GM19328 (cell line): ENCODE results near the gene COPS4.
"Not testable (repeated sequence)": the region's sequence is repeated elsewhere in the genome, so short reads cannot be mapped to it uniquely, and the experiment has no call there.

Experiments used
- ATAC-seq: cut with Tn5 transposase; IDR thresholded peaks from one replicate; pipeline ENCODE4 v1.9.1; 2021; ENCODE audit warnings: mild to moderate bottlenecking, moderate library complexity; ENCODE audit not compliant: unreplicated experiment

The COPS4 gene

DNA sequence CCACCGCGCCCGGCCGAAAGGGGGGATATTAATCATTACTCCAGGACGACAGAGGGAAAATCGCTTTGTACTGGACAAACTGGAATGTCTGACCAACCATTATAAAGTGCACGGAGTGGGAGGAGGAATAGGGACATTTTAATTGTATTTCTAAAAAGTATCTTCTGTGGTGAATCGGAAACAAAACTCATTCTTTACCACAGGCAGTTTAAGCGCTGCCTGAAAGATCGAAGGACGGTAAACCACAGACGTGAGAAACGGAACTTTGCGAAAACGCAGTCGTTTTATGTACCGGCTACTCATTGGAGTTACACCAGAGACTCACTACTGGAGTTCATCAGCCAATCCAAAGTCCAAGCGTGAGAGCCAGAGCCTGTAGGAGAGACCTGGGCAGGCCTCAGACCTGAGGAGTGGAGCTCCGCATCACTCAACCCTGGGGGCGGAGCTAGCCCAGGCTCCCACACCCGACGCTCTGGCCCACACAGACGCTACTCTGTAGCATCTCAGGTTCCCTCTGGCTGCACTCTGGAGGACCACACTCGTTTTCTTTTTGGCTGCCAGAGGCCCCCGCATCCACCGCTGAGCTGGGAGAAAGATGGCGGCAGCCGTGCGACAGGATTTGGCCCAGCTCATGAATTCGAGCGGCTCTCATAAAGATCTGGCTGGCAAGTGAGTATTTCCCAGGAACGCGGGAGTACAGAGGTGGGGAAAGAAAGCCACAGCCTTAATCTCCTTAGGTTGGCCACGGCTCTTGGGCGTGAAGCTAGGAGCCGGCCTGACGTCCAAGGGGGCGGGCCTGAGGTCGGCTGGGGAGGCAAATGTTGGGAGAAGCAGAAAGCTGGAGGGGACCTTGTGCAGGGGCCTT lies at the start of gene COPS4:
Gene COPS4 (plus strand): TSS at position 554 of the 865 bp plus-strand sequence. CDS start 42 bp downstream, at position 596.
- peak; percentile 99 for ATAC-seq

DNA sequence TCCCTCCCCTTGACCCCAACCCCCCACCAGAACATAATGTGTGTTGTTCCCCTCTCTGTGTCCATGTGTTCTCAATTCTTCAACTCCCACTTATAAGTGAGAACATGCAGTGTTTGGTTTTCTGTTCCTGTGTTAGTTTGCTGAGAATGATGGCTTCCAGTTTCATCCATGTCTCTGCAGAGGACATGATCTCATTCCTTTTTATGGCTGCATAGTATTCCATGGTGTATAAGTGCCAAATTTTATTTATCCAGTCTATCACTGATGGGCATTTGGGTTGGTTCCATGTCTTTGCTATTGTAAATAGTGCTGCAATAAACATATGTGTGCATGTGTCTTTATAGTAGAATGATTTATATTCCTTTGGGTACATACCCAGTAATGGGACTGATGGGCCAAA lies 47.5 kb upstream of the COPS4 start:
- not testable (repeated sequence) for ATAC-seq

DNA sequence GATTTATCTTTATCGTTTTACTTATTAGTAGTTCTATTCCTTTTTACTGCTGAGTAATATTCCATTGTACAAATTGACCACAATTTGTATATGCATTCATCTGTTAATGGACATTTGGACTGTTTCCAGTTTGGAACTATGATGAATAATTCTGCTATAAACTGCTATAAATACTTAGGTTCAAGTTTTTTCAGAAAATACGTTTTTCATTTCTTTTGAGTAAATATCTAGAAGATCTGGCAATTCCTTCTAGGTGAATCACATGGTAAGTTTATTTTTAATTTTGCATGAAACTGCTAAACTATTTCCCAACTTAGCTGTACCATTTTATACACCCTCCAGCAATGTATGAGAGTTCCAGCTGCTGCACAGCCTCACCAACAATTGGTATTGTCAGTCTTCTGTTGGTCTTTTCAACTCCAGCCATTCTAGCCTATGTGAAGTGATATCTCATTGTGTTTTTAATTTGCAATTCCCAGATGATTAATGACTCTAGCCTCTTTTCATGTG lies 46.6 kb upstream of the COPS4 start:
- no peak for ATAC-seq

DNA sequence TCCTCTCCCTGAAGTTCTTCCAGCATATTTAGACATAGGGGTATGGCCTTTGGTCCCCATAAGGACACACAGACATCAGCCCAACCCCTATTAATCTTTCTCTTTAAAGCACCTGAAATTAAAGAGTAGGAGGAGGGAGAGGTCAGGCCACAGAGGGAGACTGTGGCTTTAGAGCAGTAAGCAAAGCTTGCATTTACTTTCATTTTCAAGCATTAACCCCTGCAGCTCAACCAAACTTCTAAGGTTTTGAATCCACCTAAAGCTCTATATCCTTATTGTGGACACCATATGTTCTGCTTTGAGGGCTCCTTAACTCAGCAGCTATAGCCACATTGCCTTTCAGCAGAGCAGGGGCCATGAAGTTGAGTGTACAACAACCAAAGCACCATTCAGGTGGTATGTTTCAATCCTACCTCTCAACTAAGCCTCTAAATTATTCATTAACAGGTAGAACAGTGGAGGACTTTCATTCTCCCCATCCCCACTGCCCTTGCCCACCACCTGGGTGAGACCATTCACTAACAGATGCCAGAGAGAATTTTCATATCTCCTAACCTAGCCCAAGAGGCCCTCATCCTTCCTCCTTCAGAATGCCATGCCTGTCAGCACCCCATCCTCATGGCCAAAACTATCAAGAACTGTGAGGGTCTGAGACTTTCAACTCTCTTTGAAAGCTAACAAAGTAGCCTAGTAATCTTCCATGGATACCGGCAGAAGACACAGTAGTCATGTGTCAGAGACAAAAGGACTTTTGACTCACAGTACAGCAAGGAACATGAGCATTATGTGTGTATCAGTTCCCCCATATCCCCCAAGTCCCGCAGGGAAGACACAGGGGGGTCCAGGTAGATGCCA lies 45.2 kb upstream of the COPS4 start:
- ATAC-seq = peak; percentile 84

DNA sequence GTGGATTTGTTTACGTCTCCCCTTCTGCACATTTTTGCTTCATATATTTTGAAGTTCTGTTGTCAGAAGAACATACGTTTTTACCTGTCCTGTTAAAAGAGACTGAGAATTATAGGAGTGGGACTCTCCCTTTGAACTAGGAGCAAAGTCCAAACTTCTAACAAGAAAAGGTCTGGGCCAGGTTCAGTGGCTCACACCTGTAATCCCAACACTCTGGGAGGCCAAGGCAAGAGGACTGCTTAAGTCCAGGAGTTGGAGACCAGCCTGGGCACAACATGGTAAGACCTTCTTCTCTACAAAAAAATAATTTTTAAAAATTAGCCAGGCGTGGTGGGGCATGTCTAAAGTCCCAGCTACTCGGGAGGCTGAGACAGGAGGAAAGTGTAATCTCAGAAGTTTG lies 40.1 kb upstream of the COPS4 start:
- ATAC-seq = no peak

DNA sequence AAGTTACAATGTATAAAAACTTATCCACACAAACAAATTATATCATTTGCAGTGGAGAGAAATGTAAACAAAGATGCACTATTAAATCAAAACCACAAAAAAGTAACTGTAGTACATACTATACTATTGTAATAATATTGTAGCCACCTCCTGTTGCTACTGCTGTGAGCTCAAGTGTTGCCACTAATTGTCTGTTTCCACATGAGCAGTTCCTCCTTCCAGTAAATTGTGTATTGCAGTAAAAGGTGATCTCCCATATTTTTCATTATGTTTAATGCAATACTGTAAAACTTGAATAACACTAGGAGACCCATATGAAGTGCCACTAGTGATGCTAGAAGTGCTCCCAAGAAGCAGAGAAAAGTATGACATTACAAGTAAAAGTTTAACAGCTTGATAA lies 36.1 kb upstream of the COPS4 start:
- ATAC-seq = no peak

DNA sequence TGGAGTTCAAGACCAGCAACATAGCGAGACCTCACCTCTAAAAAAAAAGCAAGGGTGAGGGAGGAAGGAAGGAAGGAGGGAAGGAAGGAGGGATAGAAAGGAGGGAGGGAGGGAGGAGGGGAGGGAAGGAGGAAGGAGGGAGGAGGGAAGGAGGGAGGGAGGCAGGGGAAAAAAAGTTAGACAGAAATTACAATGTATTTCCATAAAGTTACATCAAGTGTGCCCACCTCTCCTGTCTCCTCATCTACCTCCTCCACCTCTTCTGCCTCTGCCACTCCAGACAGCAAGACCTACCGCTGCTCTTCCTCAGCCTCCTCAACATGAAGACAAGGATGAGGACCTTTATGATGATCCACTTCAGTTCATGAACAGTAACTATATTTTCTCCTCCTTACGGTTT lies 32.7 kb upstream of the COPS4 start:
- ATAC-seq = no peak

DNA sequence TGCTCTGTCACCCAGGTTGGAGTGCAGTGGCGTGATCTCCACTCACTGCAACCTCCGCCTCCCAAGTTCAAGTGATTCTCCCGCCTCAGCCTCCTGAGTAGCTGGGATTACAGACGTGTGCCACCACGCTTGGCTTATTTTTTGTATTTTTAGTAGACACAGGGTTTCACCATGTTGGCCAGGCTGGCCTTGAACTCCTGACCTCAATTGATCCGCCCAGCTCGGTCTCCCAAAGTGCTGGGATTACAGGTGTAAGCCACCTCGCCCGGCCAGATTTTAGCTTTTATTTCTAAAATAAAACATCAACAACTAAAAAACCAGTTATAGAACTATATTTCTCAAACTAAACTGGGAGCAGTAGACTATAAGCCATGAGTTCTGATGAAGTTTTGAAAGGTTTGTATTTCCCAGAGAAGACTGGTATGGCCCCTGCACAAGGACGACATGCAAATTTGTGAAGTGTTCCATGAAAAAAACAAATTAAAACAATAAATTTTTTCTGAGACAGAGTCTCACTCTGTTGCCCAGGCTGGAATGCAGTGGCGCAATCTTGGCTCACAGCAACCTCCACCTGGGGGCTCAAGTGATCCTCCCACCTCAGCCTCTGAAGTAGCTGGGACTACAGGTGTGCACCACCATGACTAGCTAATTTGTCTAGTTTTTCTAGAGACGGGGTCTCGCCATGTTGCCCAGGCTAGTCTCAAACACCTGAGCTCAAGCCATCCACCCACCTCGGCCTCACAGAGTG lies 31.8 kb upstream of the COPS4 start:
- ATAC-seq = not testable (repeated sequence)

DNA sequence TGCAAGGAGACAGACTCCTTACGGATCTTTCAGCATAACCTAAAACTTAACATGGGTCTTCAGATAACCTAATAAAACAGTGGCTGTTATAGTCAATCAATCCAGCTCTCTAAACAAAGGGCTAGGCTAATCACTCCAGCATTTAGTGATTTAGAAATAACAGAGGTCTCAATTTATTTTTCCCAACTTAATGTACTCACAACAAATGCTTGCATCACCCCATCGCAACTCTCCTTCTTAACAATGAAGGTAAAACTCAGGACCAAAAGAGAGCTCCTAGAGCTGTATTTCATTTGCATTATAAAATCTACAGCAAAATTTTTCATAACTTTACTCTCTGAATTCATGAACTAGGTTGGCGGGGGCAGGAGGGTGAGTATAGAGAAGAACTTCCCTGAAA lies 25.5 kb upstream of the COPS4 start:
- no peak for ATAC-seq

DNA sequence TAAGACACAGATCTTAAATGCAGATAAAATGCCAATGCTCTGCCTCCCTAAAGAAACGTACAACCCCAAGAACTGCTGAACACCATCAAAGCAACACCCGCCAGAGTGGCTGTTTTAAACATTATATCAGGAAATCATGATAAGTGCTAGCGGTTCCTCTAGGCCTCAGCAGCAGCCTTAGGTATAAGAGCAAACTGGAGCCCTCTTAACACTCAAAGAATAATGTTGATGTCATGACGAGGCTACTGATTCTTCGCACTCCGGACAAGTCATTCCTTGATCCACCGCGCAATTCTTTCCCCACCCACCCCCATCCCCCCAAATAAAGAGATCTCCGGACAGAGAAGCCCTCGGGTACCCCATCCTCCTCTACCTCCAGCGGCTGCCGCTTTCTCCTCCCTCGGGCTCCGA lies 24.9 kb upstream of the COPS4 start:
- no peak for ATAC-seq

DNA sequence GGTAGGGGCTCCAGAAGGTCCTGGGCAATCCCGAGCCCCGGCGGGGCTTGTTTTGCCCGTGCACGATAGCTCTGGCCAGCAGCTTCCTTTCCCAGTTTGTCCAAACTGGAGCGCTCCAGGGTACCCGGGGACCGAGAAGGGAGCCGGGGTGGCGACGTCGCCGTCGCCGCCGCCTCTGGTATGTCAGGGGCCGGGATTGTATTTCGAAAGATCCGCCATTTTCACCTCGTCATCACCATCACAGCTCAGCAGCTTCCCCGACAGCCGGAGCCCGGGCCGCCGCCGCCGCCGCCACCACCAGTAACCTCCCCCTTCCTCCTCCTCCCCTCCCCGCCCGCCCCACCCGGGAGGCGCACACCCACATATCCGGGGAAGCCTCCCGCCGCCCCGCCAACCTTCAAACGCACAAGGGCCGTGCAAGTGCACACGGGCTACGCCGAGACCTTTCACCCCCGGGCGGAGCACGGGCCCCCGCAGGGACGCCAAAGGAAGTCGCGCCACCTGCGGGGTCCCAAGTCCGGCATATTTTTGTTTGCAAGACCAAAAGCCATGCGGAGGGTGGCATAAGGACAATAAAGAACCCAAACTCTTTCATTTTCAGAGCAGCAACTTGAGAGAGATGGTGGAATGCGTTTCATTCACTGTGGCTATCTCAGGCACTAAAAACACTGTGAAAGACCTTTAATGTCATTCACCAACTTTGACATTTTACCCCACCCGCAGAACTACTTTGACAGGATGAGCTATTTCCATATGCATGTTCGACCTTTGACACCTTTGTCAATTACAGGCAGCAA lies 24.3 kb upstream of the COPS4 start, which contains the start of gene LIN54:
Gene LIN54 (minus strand): TSS at position 302 of the 797 bp plus-strand sequence. CDS start 25,979 bp downstream, outside the sequence.
- ATAC-seq = peak; percentile 40

DNA sequence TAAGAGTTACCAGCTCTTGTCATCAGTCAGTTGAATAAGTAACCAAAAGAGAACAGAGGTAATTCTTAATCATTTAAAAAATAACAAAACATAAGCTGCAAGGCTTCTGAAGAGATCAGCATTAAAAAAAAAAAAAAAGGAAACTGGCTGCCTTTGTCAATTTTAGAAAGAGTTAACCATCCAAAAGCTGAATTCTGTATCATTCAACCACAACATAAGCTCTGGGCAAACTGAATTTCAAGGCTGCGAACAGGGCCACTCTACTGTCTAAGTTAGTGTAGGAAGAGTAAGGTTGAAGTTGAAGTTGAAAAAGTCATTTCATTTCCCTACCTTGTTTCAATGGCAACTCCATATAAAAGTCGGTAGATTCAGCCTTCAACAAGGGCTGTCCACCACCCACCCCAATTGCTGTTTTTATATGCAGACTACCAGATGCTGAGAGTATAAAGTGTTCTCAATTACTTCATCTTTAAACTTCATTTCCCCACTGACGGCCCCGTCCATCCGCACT lies 23.2 kb upstream of the COPS4 start:
- no peak for ATAC-seq

DNA sequence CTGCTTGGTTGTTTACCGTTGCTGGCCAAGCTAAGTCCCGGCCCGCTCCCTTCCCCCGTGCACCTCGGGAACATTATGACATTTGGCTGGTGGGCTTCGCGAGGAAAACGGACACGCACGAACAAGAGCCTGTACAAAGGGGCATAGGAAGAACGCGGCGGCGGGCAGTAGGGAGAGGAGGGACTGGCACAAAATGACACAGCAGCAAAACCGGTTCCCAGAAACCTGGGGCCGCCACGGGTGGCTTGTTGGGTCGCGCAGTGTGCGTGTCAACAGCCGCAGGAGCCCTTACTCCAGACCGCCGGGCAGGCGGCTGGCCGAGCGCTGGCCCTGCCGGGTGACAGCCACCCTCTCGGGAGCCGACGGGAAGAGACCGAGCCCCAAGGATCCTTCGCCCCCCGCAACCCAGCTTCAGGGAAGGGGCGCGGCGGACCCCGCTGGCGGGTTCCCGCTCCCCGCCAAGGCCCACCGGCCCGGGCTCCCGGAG lies 22.7 kb upstream of the COPS4 start:
- peak; percentile 8 for ATAC-seq

DNA sequence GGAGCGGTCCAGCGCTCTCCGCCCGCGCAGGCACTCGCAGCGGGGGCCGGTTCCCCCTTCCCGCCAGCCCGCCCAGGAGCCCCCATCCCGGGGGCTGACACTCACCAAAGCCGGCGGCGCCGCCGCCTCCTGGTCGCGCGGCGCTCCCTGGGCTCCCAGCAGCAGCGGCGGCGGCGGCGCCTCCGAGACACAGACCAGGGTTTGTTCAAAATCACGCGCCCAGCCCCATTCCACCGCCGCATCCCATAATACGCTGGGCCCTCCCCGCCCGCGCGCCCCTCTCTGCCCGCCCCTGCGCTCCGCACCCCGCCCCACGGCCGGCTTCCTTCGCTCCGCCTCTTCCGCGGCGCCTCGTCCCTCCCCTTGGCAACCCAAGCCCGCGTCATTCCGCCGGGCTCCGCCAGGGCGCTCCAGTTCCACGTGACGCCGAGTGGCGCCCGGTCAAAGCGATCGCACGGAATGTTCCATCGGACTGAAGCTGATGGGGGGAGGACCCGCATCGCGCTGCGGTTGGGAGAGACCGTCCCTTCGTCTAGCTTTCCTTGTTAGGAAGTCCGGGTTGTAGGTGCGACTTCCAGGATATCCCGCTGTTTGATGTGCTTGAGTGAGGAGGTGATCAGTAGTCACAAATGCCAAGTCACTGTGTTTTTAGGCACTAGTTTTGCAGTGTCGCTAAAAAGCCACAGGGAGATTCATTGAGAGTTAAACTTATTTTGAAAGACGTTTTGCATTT lies 22.1 kb upstream of the COPS4 start:
- ATAC-seq = peak; percentile 84

DNA sequence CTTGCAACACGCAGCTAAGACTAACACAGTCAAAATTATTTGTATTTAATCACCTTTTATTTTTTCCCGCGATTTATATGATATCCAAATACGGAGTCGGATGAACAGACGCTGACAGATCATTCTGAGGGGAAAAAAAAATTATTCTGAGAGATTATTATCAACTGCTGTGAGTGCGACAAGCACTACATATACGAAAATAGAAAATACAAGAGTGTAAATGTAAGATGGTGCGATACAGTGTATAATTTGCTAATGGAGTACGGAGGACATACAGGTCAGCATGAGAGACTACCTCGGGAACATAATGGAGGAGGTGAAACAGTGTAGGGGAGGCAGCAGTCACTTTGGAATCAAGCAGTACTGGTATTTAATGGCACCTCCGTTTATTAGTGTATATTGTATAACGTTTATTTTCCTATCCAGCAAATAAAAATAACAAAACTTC lies 21.5 kb upstream of the COPS4 start:
- no peak for ATAC-seq

DNA sequence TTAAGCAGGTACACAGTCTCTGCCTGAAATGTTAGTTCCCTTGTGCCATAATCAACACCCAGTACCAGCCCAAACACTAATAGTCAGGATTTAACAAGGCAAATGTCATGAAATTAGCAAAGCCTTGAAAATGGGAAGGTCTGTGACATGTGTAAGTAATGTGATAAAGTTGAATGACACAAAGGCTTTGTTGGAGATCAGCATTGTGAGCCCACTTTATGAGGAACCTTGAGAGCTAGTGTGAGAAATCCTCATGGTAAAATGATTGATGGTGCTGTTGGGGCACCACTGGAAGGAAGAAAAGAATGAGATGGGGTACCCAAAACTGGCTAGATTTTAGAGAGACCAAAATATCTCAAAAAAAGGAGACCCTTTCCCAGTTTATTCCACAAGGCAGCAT lies 21.1 kb upstream of the COPS4 start:
- no peak for ATAC-seq

DNA sequence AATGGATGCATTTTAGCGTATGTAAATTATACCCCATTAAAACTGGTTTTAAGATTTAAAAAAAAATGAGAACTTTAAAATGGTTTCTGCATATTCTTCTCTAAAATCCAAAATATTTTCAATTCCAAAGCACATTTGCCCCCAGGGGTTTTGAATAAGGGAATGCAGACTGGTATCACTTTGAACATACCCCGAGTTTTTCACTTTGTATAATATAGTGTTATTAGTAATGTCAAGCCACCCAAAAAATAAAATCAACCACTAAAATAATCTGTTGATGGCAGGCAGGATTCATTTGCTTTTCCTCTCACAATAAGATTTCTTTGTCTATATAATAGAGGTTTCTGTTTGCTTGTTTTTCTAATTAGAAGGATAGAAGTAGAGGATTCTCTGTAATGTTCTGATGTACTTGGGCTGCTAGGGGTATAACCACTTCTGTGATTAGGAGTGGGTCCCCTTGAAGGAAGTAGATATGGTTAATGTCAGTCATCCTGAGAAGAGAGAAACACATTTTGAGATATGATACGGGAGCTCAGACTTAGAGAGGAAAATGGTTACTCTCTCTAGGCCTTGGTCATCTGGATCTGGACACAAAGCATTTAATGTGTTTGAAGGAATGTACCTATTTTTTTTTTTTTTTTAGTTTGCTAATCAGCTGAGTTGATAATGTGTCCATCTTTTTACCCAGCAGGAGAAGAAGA lies 15.0 kb upstream of the COPS4 start:
- ATAC-seq = no peak

DNA sequence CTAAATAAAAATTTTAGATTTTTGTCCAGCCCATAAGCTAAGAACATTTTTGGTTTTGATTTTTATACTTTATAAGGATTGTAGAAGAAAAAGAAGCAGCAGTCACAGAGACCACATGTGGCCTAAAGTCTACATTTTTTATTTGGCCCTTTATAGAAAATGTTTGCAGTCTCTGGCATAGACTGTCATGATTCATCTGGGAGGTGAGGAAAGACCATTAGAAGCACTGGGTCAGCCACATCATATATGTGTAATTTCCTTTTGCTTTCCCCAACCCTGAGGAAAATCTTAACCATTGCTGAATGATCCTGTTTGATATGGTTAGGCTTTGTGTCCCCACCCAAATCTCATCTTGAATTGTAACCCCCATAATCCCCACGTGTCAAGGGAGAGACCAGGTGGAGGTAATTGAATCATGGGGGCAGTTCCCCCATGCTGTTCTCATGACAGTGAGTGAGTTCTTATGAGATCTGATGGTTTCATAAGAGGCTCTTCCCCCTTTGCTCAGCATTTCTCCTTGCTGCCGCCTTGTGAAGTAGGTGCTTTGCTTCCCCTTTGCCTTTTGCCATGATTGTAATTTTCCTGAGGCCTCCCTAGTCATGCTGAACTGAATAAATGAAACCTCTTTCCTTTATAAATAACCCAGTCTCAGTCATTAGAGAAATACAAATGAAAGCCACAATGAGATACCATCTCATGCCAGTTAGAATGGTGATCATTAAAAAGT lies 12.1 kb upstream of the COPS4 start:
- ATAC-seq = no peak
